Adrenal gland (tissue), 12 donors: ENCODE data around the gene TMC2. TPM values are rescaled to one million over a fixed set of nuclear protein-coding genes. Genes with fewer than 3 reads are reported as not detected.
A peak's percentile ranks its signal among the peaks of the same experiment; 100 is the strongest.
"Not testable (repeated sequence)": the region's sequence is repeated elsewhere in the genome, so short reads cannot be mapped to it uniquely, and the experiment has no call there.

ENCODE experiments used
- DNase-seq, 7 donors: peaks; one replicate each; pipeline ENCODE4 v3.0.0-alpha.2; 2019 to 2020
- H3K27ac ChIP-seq, 5 donors: fragments of 200-600 bp; sonication (generic) in 4 of 5; 1 replicate in 3 of 5; 2 replicates in 2 of 5; pipeline versions ENCODE4 v1.5.1 to v1.8.0; 2016 to 2020; ENCODE audit warnings: mild to moderate bottlenecking in 1 of 5
- H3K27me3 ChIP-seq: fragments of 200-600 bp; 2 replicates; pipeline ENCODE4 v1.8.0; 2021
- H3K36me3 ChIP-seq, 2 donors: fragments of 200-600 bp; replicated peaks in 1 of 2; 1 replicate in 1 of 2; 2 replicates in 1 of 2; pipeline versions ENCODE4 v1.5.1 to v1.8.0; 2018 to 2022
- H3K4me1 ChIP-seq, 2 donors: fragments of 200-600 bp; replicated peaks in 1 of 2; 1 replicate in 1 of 2; 2 replicates in 1 of 2; pipeline versions ENCODE4 v1.5.1 to v1.8.0; 2018 to 2021
- H3K4me3 ChIP-seq, 4 donors: fragments of 200-600 bp; sonication (generic) in 3 of 4; one replicate each; pipeline ENCODE4 v1.5.1; 2016 to 2018
- H3K9me3 ChIP-seq, 3 donors: fragments of 200-600 bp; sonication (generic) in 1 of 3; replicated peaks in 1 of 3; 1 replicate in 2 of 3; 2 replicates in 1 of 3; pipeline versions ENCODE4 v1.5.1 to v1.8.0; 2016 to 2021
- POLR2A ChIP-seq, 2 donors: fragments of 450-650 bp; IDR thresholded peaks; one replicate each; pipeline ENCODE4 v1.6.1; 2017; ENCODE audit warnings: antibody characterized with exemption in 2 of 2, mild to moderate bottlenecking in 2 of 2, moderate library complexity in 1 of 2
- WGBS, 4 donors: extraction: QIAGEN DNeasy Blood & Tissue Kit in 2 of 4; methylation state at CpG; one replicate each; pipeline versions ENCODE4 v1.1.5 to v1.1.7; 2013 to 2017; 5-methylcytosine and 5-hydroxymethylcytosine counted together
- intact Hi-C, 2 donors: fragments of 100-400 bp; cut with DNase I; formaldehyde crosslinking; loops; one replicate each; pipeline versions ENCODE4 v1.14.1 to v1.15.0; 2022 to 2023
- polyA plus RNA-seq, 3 donors: library from polyadenylated mRNA; stranded (reverse); fragments of 200-250 nt in 2 of 3; fragments of 350-450 nt in 1 of 3; fragmentation: Illumina TruSeq in 1 of 3; extraction: RNeasy Lipid Tissue Mini Kit (QIAGEN cat#74804) in 1 of 3; gene quantifications; one replicate each; pipeline ENCODE4 v1.2.3, GENCODE V29; 2013 to 2014
- total RNA-seq, 9 donors: library from RNA; depleted of rRNA in 4 of 9; stranded (reverse); fragments of >200 nt in 4 of 9; fragments of 120-200 nt in 1 of 9; fragmentation: NEBNext Ultra II Directional in 1 of 9; extraction: Animal tissue kit (Norgen Biotek cat#: 25700) in 1 of 9; gene quantifications; one replicate each; pipeline versions ENCODE4 v1.1.0 to v1.2.4, GENCODE V29; 2013 to 2023
- TF ChIP-seq, protein P1 (sequence below), 6 experiments: fragments of 450-650 bp in 4 of 6; fragments of 200-600 bp in 2 of 6; sonication (generic) in 1 of 6; IDR thresholded peaks; 1 replicate in 5 of 6; 2 replicates in 1 of 6; pipeline versions ENCODE4 v1.5.1 to v1.8.0; 2016 to 2021; ENCODE audit warnings: antibody characterized with exemption in 6 of 6, mild to moderate bottlenecking in 2 of 6, moderate library complexity in 1 of 6
- donor health status: healthy with polysubstance abuse.
- donor health status: Bipolar disorder and iron deficiency.
- donor health status: DM: yes; HTN: yes; CAD: no.
- donor health status: DM: no; HTN: no; CAD: no.
- donor health status: DM: no; HTN: no; CAD: no.
- donor health status: DM: yes; HTN: yes; CAD: no.

Gene TMC2
- total and polyA plus RNA-seq, 12 donors = 0.11 to 1.3 (median 0.42) TPM; not detected in 7

- intact Hi-C loops = no loop called here
Observed at GRCh38 chr20:2519115-2519809, 17.1 kb upstream of the TMC2 start.

GRCh38 chr20:2520617-2521016 is 15.8 kb upstream of the TMC2 start:
- TF ChIP-seq, protein P1, sequence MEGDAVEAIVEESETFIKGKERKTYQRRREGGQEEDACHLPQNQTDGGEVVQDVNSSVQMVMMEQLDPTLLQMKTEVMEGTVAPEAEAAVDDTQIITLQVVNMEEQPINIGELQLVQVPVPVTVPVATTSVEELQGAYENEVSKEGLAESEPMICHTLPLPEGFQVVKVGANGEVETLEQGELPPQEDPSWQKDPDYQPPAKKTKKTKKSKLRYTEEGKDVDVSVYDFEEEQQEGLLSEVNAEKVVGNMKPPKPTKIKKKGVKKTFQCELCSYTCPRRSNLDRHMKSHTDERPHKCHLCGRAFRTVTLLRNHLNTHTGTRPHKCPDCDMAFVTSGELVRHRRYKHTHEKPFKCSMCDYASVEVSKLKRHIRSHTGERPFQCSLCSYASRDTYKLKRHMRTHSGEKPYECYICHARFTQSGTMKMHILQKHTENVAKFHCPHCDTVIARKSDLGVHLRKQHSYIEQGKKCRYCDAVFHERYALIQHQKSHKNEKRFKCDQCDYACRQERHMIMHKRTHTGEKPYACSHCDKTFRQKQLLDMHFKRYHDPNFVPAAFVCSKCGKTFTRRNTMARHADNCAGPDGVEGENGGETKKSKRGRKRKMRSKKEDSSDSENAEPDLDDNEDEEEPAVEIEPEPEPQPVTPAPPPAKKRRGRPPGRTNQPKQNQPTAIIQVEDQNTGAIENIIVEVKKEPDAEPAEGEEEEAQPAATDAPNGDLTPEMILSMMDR (IDR thresholded peaks at IDR 0.05) = no peak
- no peak for TF ChIP-seq POLR2A (IDR thresholded peaks at IDR 0.05)
- no peak for DNase-seq

More at GRCh38 chr20:2519115-2519809, 17.1 kb upstream of the TMC2 start:
- no peaks in the 10 kb centered on the region for H3K36me3 ChIP-seq
- no peak overlapping the region for H3K4me3 ChIP-seq
- 90 to 95% (median 94%) methylated on average over 4 of the region's 4 CpGs for WGBS, 4 donors
- peaks cover 0 to 5% of the 10 kb centered on the region in 2 donors for H3K4me1 ChIP-seq
- H3K27me3 ChIP-seq = no peaks in the 10 kb centered on the region
- TF ChIP-seq, protein P1 (IDR thresholded peaks at IDR 0.05) = no peak
- no peak for DNase-seq
- H3K9me3 ChIP-seq = no peaks in the 10 kb centered on the region
- H3K27ac ChIP-seq = no peak overlapping the region

GRCh38 chr20:2521369-2522305 is 14.7 kb upstream of the TMC2 start:
- no peak for TF ChIP-seq POLR2A (IDR thresholded peaks at IDR 0.05)
- TF ChIP-seq, protein P1 (IDR thresholded peaks at IDR 0.05) = peak; percentile 47 to 84 (median 62)
- H3K27ac ChIP-seq = no peak overlapping the region
- intact Hi-C loops = loop anchor here (10.0 kb wide), 2 partner anchors 123 to 133 kb away; partner anchors contain the start of gene NOP56 (in 1 of the 2)
- WGBS, 4 donors = 17 to 22% (median 17%) methylated on average over 10 of the region's 10 CpGs
- DNase-seq = peak in 4 of 7 donors; percentile 35 to 48 (median 39)
- no peaks in the 10 kb centered on the region for H3K9me3 ChIP-seq
- no peaks in the 10 kb centered on the region for H3K27me3 ChIP-seq
- peaks cover 0 to 8% of the 10 kb centered on the region in 2 donors for H3K4me1 ChIP-seq
- H3K4me3 ChIP-seq = no peak overlapping the region
- no peaks in the 10 kb centered on the region for H3K36me3 ChIP-seq

More at GRCh38 chr20:2520617-2521016, 15.8 kb upstream of the TMC2 start:
- no peak overlapping the region for H3K27ac ChIP-seq
- H3K4me3 ChIP-seq = no peak overlapping the region
- WGBS, 4 donors = 74 to 85% (median 84%) methylated on average over 3 of the region's 3 CpGs
- no peaks in the 10 kb centered on the region for H3K36me3 ChIP-seq
- H3K9me3 ChIP-seq = no peaks in the 10 kb centered on the region
- no peaks in the 10 kb centered on the region for H3K27me3 ChIP-seq
- H3K4me1 ChIP-seq = peaks cover 0 to 5% of the 10 kb centered on the region in 2 donors
- intact Hi-C loops = loop anchor here (10.0 kb wide), 2 partner anchors 124 to 134 kb away; partner anchors contain the start of gene NOP56 (in 1 of the 2)

- H3K4me3 ChIP-seq, H3K9me3 ChIP-seq, H3K27me3 ChIP-seq, H3K27ac ChIP-seq, DNase-seq, H3K36me3 ChIP-seq, H3K4me1 ChIP-seq: not testable (repeated sequence)
- intact Hi-C loops = loop anchor here (10.0 kb wide), 2 partner anchors 122 to 132 kb away; partner anchors contain the start of gene NOP56 (in 1 of the 2)
- 82 to 92% (median 84%) methylated on average over 5 of the region's 5 CpGs for WGBS, 4 donors
Observed at GRCh38 chr20:2522826-2523429, 13.4 kb upstream of the TMC2 start.
